Frontal cortex (tissue), 4 donors: Measurements from ENCODE around the gene RBX1. TPM values are rescaled to one million over a fixed set of nuclear protein-coding genes. Genes with fewer than 3 reads are reported as not detected.
A peak's percentile ranks its signal among the peaks of the same experiment; 100 is the strongest.
"Not testable (repeated sequence)": the region's sequence is repeated elsewhere in the genome, so short reads cannot be mapped to it uniquely, and the experiment has no call there.

Experiments used
- DNase-seq, 2 donors: peaks; one replicate each; pipeline ENCODE4 v3.0.0; 2012; ENCODE audit warnings: low spot score in 2 of 2
- FAIRE-seq: peaks from 2 replicates; lab custom pipeline; 2012; peaks lifted over from hg19 to GRCh38; lab: Jason Lieb, UNC
- total RNA-seq: library from RNA; depleted of rRNA; stranded (reverse); fragments of >200 nt; gene quantifications from one replicate; pipeline ENCODE4 v1.2.3, GENCODE V29; 2014
- donor health status: control.
- donor health status: control.
- donor health status: control.

Gene RBX1
- total RNA-seq: 96.2 TPM

- FAIRE-seq: peak; percentile 36
- peak; percentile 92 to 94 for DNase-seq
Observed at GRCh38 chr22:40950962-40951794, at the start of gene RBX1. TSS of gene RBX1 (plus strand) at chr22:40951378. CDS start at chr22:40951399, 21 bp downstream.

- DNase-seq (no peak), FAIRE-seq (no peak)
Observed at GRCh38 chr22:40904101-40904500, 47.1 kb upstream of the RBX1 start.

- DNase-seq: no peak
- no peak for FAIRE-seq
Observed at GRCh38 chr22:40908895-40909294, 42.3 kb upstream of the RBX1 start.

DNA sequence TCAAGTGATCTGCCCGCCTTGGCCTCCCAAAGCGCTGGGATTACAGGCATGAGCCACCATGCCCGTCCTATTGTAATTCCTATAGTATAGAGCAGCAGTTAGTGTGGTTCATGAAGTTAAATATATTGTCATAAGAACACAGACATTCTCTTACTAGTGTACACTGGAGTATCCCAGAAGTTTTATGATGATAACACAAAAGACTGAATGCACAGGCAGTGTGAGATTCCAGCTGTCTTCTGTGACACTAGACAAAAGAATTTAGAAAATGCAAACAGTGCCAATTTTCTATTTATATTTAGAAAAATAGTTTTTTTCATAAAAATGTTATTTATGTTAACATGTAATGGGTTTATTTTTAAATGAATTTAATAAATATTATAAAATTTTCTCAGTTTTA, 39.4 kb upstream of the RBX1 start:
- peak; percentile 80 for FAIRE-seq
- DNase-seq: no peak

- FAIRE-seq, DNase-seq: not testable (repeated sequence)
Observed at GRCh38 chr22:40912987-40913386, 38.2 kb upstream of the RBX1 start.

DNA sequence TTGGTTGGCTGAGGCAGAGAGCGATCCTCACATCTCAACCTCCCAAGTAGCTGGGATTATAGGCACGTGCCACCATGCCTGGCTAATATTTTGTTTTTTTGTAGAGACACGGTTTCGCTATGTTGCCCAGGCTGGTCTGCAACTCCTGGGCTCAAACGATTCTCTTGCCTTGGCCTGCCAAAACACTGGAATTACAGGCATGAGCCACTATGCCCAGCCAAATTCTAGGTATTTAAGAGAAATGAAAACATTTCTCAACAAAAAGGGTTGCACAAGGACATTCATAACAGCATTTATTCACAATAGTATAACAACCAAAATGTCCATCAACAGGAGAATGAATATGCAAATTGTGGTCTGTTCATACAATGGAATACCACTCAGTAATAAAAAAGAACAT, 31.7 kb upstream of the RBX1 start:
- FAIRE-seq (no peak), DNase-seq (no peak)

GRCh38 chr22:40920526-40920925, 30.7 kb upstream of the RBX1 start:
- FAIRE-seq (no peak), DNase-seq (no peak)

DNA sequence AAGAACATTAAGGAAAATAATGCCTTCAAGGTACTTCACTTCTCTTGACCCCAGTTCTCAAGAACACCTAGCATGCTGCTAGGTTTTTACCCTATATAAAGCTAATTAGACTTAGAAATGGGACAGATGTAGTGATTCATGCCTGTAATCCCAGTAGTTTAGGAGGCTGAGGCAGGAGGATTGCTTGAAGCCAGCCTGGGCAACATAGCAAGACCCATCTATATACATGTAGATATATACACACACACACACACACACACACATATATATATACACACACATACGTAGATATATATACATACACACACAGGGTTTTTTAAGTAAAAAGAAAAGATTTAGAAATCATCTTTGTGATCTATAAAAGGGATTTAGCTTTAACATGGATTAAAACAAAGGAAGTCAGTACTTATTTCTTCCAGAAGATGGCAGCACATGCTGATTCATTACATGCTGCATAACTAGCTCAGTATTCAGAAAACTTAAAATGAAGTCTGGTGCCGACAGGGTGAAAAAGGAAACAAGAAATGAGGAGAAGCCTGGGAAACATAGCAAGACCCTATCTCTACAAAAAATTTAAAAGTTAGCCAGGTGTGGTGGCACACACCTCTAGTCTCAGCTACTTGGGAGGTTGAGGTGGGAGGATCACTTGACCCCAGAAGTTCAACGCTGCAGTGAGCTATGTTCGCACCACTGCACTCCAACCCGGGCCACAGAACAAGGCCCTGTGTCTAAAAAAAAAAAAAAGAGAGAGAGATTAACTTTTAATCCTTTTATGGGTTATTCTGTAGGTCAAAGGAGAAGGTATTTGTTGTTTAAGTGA, 28.5 kb upstream of the RBX1 start:
- peak; percentile 16 to 48 for DNase-seq
- peak; percentile 94 for FAIRE-seq

- FAIRE-seq (no peak), DNase-seq (no peak)
Observed at GRCh38 chr22:40928657-40929056, 22.5 kb upstream of the RBX1 start.

- FAIRE-seq: no peak
- DNase-seq: no peak
Observed at GRCh38 chr22:40932396-40932795, 18.8 kb upstream of the RBX1 start.

DNA sequence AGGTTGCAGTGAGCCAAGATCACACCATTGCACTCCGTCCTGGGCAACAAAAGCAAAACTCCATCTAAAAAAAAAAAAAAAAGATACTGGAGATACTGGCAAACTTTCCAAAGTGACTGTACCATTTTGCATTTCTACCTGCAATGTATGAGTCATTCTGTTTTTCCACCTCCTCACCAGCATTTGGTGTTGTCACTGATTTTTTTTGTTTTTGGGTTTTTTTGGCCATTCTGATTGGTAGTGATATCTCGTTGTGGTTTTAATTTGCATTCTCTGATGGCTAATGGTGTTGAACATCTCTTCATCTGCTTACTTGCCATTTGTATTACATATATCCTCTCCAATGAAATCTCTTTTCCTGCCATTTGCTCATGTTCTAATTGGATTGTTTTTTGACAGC, 12.0 kb upstream of the RBX1 start:
- FAIRE-seq: no peak
- DNase-seq: no peak

DNA sequence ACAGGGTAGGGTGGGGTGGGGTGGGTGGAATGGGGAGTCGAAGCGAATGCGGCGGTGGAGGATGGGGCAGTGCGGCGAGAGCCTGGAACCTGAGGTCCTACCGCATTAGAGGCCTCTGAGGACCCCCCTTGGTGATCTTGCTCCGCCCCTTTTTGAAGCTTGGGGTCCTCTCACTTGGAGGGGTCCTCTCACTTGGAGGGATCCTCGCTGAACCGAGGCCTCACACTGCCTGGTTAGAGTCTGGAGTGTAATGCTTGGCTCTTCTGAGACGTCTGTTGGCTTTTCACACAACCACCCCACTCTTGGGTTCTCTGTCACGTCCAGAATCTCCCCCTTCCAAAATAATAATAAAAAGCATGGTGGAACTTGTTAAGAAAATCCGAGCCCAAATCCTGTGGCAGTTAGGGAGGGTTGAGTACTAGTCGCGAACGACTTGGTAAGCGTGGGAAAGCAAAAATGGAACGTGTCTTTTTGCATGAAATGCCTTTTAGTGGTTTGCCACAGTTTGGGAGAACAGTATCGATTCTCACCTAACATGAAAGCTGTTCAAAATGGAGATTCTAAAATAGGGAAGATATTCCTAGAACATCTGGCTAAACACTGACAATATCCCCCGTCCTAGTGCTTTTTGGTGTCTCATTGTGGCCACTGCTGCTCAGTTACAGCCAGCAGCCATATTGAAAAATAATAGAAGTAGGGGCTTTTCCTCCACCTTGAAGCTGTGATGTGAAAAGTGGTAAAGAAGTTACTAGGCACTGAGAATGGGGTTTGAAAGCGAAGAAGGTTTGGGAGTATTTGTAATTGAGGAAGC, 822 bp downstream of the RBX1 start:
- FAIRE-seq: no peak
- DNase-seq: no peak

DNA sequence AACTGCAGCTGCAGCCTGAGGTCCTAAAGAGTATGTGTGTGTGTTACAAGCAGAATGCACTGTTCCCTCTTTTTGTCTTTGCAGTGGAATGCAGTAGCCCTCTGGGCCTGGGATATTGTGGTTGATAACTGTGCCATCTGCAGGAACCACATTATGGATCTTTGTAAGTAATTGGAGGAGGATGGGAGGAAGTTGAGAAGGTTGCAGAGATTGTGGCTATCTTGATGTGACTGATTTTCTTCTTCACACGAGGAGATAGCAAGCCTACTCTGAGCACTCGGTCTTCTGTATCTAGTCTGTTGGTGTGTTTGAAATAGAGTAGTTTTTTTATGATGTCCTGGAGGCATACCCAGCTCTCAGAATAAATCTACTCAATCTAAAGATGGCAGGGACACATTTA, 2.3 kb downstream of the RBX1 start:
- DNase-seq (no peak), FAIRE-seq (no peak)

DNA sequence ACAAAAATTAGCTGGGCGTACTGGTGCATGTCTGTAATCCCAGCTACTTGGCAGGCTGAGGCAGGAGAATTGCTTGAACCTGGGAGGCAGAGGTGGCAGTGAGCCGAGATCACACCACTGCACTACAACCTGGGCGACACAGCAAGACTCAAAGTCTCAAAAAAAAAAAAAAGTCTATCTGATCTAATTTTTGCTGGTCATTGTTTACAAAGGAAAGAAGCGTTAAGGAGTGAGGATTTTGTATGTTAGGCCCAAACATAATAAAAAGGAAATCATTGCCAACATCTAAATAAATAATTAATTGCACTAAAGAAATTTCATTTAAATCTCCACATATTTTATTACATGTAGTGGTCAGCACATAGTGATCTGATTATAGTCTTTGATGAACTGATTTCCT, 2.9 kb downstream of the RBX1 start:
- DNase-seq: no peak

GRCh38 chr22:40955571-40955970, 4.4 kb downstream of the RBX1 start:
- DNase-seq: no peak
- no peak for FAIRE-seq

More for the DNA sequence above, 2.9 kb downstream of the RBX1 start:
- no peak for FAIRE-seq

DNA sequence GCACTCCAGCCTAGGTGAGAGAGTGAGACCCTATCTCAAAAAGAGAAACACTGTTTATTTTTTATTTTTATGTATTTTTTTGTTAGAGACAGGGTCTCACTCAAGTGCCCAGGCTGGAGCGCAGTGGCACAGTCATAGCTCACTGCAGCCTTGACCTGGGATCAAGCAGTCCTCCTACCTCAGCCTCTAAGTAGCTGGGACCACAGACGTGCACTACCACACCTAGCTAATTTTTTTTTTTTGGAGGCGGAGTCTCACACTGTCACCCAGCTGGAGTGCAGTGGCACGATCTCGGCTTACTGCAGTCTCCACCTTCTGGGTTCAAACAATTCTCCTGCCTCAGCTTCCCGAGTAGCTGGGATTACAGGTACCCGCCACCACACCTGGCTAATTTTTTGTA, 6.4 kb downstream of the RBX1 start:
- DNase-seq: no peak
- FAIRE-seq: no peak

DNA sequence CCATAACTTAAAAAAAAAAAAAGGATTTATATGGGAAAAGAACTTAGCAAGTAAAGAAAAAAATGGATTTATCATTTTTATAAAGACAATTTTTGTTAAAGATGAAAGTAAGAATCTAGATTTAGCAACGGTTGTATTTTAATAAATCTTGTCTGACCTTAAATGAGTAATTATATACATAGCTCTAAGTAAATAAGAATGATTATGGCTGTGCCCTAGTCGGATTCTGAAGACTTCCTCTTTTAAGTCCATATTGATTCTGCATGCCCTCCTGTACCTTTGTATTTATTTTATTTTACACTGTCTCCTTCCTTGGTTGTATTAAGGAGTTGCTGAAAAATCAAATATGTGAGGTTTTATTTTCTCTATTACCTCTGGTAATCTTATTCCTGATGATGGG, 7.1 kb downstream of the RBX1 start:
- FAIRE-seq (no peak), DNase-seq (no peak)

- FAIRE-seq (no peak), DNase-seq (no peak)
Observed at GRCh38 chr22:40960145-40960544, 9.0 kb downstream of the RBX1 start.

DNA sequence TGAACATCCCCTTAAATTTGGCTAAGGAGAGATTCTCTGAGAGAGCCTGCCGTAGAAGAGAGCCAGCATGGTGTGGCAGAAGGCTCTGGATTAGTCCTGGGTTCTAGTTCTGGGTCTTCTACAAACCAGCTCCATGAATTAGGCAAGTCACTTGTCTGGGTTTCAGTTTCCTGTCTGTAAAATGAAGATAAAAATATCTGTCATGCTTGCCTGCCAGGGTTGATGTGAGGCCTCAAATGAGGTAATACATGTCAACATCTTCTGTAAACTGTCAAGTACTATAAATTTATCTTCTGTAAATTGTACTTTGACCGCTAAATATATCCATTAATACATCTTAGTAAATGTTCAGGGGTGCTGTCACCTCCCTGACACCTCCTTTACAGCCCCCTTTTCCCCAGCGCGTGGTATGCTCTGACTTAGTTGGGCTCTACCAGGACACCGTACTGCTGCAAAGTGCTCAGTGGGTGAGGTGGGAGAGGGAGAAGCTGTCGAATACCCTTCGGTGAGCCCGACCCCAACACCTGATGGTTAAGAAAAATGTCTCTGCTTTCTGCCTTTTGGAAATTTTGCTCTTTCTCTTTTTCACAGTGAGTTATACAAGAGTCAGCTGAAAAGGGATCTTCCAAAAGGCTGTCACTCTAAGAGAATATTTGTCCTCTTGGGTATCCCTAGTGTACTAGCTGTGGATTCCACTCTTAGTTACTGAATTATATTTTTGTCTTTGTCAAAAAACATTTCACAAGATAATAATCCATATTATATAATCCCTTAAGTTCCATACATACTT, 15.0 kb downstream of the RBX1 start:
- FAIRE-seq (no peak), DNase-seq (no peak)

GRCh38 chr22:40966726-40967085, 15.5 kb downstream of the RBX1 start:
- DNase-seq (no peak), FAIRE-seq (no peak)
